Endometrial microvascular endothelial cells (primary cell): ENCODE results near the gene LRRC58. TPM values are rescaled to one million over a fixed set of nuclear protein-coding genes. Genes with fewer than 3 reads are reported as not detected.

ENCODE experiments used
- in situ Hi-C: cut with HindIII; loops from 2 replicates; pipeline ENCODE4 v1.10.0; 2017; ENCODE audit warnings: low sequenced_read_pairs, low pct_unique_long_range_greater_than_20kb; ENCODE audit errors: inconsistent ontology term
- total RNA-seq: library from RNA; depleted of rRNA; stranded (reverse); fragments of >200 nt; gene quantifications from one replicate; pipeline ENCODE4 v1.2.3, GENCODE V29; 2015; ENCODE audit errors: inconsistent ontology term

The LRRC58 gene
- total RNA-seq, 1 donor from 2014 or later, result 26.1 TPM

DNA sequence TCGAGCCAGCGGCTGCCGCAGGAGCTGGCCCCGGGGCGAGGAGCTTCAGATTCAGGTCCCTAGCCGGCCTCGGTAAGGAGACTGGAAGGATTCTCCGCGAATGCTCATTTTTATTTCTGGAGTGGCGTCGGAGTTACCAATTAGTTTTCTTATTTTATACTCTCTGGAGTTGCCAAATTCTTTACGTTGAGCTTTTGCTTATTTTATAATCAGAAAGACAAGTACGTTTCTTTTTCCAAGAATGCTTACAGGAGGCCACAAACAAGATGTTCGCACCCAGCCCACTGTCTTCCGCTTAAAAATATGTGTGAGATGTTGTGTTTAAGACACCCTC lies 63.7 kb downstream of the LRRC58 start:
- in situ Hi-C loops, result no loop called here

DNA sequence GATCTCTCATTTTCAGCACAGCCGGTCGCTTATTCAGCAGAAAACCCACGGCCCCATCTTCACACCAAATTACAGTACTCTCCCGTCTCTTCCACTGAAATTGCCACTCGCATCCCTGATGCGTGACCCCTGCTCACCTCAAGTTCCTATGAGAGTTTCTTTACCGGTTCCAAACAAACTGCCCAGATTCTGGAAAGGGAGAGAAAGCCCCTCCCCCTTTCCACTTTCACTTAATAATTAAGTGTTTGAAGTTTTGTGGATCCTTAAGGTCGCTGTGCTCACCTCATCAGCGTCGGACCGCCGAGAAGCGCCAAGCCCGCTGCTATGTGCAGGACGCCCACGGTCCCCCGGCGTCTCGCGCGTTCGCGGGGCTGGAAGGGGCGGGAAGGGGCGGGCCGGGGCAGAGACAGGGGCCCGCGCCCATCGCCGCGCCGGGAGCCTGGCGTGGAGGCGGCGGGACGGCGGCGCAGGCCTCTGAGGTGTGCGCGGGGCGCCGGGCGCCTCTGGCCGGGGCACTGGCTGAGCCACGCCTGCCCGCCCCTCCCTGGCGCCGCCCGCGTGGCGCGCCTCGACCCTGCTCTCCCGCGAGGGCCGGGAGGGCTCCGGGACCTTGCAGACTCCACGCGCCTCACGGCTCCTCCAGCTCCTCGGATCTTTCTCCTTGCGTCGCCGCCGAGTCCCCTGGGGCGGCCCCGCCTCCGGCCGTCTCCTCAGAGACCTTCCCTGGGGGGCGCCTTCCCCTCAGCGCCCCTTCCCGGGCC lies 64.2 kb downstream of the LRRC58 start, which contains the start of gene GPR156:
Gene GPR156 (minus strand): TSS at position 476 of the 761 bp plus-strand sequence. CDS start 41,124 bp downstream, outside the sequence.
- in situ Hi-C loops, result no loop called here

DNA sequence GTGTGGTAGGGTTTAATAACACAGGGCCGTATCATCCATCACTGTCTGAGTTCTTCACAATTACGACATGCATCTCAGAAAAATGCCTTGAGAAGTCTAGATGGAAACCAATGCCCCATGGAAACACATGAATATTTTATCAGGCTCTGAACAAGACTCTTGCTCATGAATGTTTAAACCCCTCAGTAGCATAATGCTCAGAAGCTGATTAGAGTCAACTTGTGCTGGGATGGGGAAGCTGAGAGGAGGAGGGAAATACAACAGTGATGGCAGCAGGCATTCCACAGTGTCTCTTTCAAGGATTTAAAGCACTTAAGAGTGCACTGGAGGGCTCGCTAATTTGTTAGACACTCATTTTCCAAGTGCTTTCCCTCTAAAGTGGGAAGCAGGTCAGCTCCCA lies 67.9 kb downstream of the LRRC58 start:
- in situ Hi-C loops, result no loop called here

DNA sequence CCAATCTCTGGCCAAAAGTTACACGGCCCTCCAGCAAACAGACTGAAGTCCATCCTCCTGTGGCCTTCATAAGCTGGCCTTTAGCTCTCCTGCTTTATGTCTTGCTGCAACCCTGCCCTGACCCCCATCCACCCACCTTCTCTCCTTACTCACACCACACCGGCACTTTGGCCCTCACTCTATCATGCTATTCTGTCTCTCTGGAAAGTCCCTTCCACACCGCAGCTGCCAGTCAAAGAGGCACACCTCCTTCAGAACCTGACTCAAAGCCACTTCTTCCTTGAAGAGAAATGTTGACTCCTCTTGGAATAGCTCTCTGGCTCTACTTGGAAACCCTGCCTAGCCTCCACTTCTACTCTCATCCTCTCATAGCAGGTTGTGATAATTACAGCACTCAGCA lies 68.6 kb downstream of the LRRC58 start:
- in situ Hi-C loops, result no loop called here

DNA sequence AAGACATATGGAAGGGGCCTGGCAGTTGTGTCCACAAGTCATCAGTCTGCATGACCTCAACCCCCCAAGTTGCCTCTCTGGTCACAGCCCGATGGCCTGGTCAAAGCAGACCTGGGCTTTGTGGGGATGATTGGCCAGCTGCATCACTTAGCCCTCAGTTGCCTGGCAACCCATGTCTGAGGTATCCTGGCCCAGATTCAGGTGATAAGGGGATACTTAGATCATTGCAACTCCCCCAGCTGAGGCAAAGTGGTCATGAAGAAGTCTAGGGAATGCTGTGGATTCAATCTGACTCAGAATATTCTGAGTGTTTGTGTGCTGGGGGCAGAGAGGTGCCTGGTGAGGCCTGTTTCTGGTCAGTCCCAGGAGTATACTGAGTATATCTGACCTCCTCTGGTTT lies 69.1 kb downstream of the LRRC58 start:
- in situ Hi-C loops, result no loop called here

DNA sequence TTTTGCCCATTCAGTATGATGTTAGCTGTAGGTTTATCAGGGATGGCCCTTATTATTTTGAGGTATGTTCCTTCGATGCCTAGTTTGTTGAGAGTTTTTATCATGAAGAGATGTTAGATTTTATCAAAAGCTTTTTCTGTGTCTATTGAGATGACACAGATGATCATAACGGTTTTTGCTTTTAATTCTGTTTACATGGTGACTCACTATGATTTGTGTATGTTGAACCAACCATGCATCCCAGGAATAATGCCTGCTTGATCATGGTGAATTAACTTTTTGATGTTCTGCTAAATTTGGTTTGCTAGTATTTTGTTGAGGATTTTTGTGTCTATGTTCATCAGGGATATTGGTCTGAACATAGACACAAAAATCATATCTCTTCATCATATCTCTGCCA lies 72.4 kb downstream of the LRRC58 start:
- in situ Hi-C loops, result no loop called here

DNA sequence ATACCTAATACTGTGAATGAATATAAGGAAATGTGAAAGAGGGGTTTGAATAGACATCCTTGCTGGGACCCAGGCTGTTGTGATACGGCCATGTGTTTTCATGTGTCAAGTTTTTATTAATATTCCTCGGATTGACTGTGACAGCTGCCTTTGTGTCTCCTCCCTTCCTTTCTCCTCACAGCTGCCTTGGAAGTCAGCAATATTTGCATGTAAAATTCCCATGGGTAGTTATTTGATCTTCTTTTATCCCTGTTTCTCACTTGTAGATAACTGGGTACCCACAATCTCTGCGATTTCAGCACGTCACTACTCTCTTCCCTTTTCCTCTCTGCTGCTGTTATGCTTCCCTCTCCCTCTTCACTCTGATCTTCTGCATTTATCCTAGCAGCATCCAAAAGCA lies 73.5 kb downstream of the LRRC58 start:
- in situ Hi-C loops, result no loop called here

DNA sequence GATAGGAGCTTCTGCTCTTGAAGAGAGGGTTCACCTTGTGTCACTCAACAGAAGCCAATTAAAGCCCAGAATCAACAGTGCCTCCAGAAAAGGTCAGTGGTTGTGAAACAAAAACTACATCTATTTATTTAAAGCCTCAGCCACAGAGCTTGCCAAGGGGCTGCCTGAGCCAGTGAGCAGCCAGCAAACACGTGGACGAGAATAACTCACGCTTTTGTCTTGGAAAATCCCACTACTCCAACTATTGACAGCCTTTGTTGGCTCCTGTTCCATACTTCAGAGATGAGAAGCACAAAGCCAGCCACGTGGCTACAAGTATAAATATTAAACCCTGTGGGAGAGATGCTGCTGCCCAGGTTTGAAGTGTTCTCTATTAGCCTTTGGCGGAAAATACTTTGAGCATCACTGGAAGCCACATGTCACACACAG lies 74.4 kb downstream of the LRRC58 start:
- in situ Hi-C loops, result no loop called here

Other genes with a start within 250 kb of the LRRC58 start
- gene GPR156, start 64.1 kb downstream of the LRRC58 start, total RNA-seq, result not detected
- 534 TPM for gene FSTL1, start 101.6 kb upstream of the LRRC58 start, total RNA-seq
- 114 TPM for gene NDUFB4, start 247.0 kb upstream of the LRRC58 start, total RNA-seq